ENCODE data around the gene COA4. TPM values are rescaled to one million over a fixed set of nuclear protein-coding genes. Genes with fewer than 3 reads are reported as not detected.

The COA4 gene
- polyA plus RNA-seq, 4 donors, result 97.3 to 131 (median 119) TPM

- no peaks in the 10 kb centered on the region for H3K27me3 ChIP-seq (ENCODE audit: control insufficient read depth in 3 of 3, insufficient read depth in 3 of 3, low read length in 3 of 3)
- FAIRE-seq, result no peak
- no peak overlapping the region for H3K27ac ChIP-seq (ENCODE audit: low read depth in 1 of 3, low read length in 2 of 3)
- 68 to 81% (median 77%) methylated on average over 2 of the region's 2 CpGs for WGBS, 3 donors
- no peak for DNase-seq
- no peaks in the 10 kb centered on the region for H3K9me3 ChIP-seq (ENCODE audit: control insufficient read depth in 2 of 2, insufficient read depth in 1 of 2, low read depth in 1 of 2, low read length in 1 of 2)
- H3K4me1 ChIP-seq (ENCODE audit: control insufficient read depth in 3 of 3, insufficient read depth in 2 of 3, low read depth in 1 of 3, low read length in 2 of 3), result no peaks in the 10 kb centered on the region
- H3K4me3 ChIP-seq (ENCODE audit: low read depth in 1 of 3, low read length in 3 of 3), result no peak overlapping the region
- peaks cover 0 to 27% (median 8%) of the 10 kb centered on the region in 3 donors for H3K36me3 ChIP-seq (ENCODE audit: control insufficient read depth in 3 of 3, insufficient read depth in 2 of 3, low read depth in 1 of 3, low read length in 3 of 3)
Measured at GRCh38 chr11:73860202-73860601, 16.4 kb downstream of the COA4 start.

- DNase-seq, result no peak
- Histone ChIP-seq H3K27ac (ENCODE audit: low read depth in 1 of 3, low read length in 2 of 3) (no peak overlapping the region), H3K4me1 (ENCODE audit: control insufficient read depth in 3 of 3, insufficient read depth in 2 of 3, low read depth in 1 of 3, low read length in 2 of 3) (no peaks in the 10 kb centered on the region), H3K36me3 (ENCODE audit: control insufficient read depth in 3 of 3, insufficient read depth in 2 of 3, low read depth in 1 of 3, low read length in 3 of 3) (peaks cover 0 to 28% (median 8%) of the 10 kb centered on the region in 3 donors), H3K4me3 (ENCODE audit: low read depth in 1 of 3, low read length in 3 of 3) (no peak overlapping the region), H3K27me3 (ENCODE audit: control insufficient read depth in 3 of 3, insufficient read depth in 3 of 3, low read length in 3 of 3) (no peaks in the 10 kb centered on the region), H3K9me3 (ENCODE audit: control insufficient read depth in 2 of 2, insufficient read depth in 1 of 2, low read depth in 1 of 2, low read length in 1 of 2) (no peaks in the 10 kb centered on the region)
- FAIRE-seq, result no peak
- WGBS, 3 donors, result 88 to 95% (median 95%) methylated on average over 2 of the region's 2 CpGs
Measured at GRCh38 chr11:73859671-73860070, 17.0 kb downstream of the COA4 start.

- Histone ChIP-seq H3K4me1 (ENCODE audit: control insufficient read depth in 3 of 3, insufficient read depth in 2 of 3, low read depth in 1 of 3, low read length in 2 of 3) (no peaks in the 10 kb centered on the region), H3K27ac (ENCODE audit: low read depth in 1 of 3, low read length in 2 of 3) (no peak overlapping the region), H3K9me3 (ENCODE audit: control insufficient read depth in 2 of 2, insufficient read depth in 1 of 2, low read depth in 1 of 2, low read length in 1 of 2) (no peaks in the 10 kb centered on the region), H3K36me3 (ENCODE audit: control insufficient read depth in 3 of 3, insufficient read depth in 2 of 3, low read depth in 1 of 3, low read length in 3 of 3) (peaks cover 0 to 6% (median 5%) of the 10 kb centered on the region in 3 donors), H3K27me3 (ENCODE audit: control insufficient read depth in 3 of 3, insufficient read depth in 3 of 3, low read length in 3 of 3) (no peaks in the 10 kb centered on the region), H3K4me3 (ENCODE audit: low read depth in 1 of 3, low read length in 3 of 3) (no peak overlapping the region)
- DNase-seq (no peak), FAIRE-seq (no peak)
- WGBS, 3 donors, result 91 to 96% (median 93%) methylated on average over 1 of the region's 1 CpG
Measured at GRCh38 chr11:73856031-73856567, 20.5 kb downstream of the COA4 start.

GRCh38 chr11:73854680-73855079 lies 22.0 kb downstream of the COA4 start:
- Histone ChIP-seq H3K9me3 (ENCODE audit: control insufficient read depth in 2 of 2, insufficient read depth in 1 of 2, low read depth in 1 of 2, low read length in 1 of 2) (no peaks in the 10 kb centered on the region), H3K4me1 (ENCODE audit: control insufficient read depth in 3 of 3, insufficient read depth in 2 of 3, low read depth in 1 of 3, low read length in 2 of 3) (no peaks in the 10 kb centered on the region), H3K27me3 (ENCODE audit: control insufficient read depth in 3 of 3, insufficient read depth in 3 of 3, low read length in 3 of 3) (no peaks in the 10 kb centered on the region), H3K27ac (ENCODE audit: low read depth in 1 of 3, low read length in 2 of 3) (no peak overlapping the region), H3K4me3 (ENCODE audit: low read depth in 1 of 3, low read length in 3 of 3) (no peak overlapping the region), H3K36me3 (ENCODE audit: control insufficient read depth in 3 of 3, insufficient read depth in 2 of 3, low read depth in 1 of 3, low read length in 3 of 3) (peaks cover 0 to 11% (median 5%) of the 10 kb centered on the region in 3 donors)
- 95 to 97% (median 96%) methylated on average over 1 of the region's 1 CpG for WGBS, 3 donors
- DNase-seq (no peak), FAIRE-seq (no peak)

- H3K4me3 ChIP-seq (ENCODE audit: low read depth in 1 of 3, low read length in 3 of 3), result no peak overlapping the region
- H3K4me1 ChIP-seq (ENCODE audit: control insufficient read depth in 3 of 3, insufficient read depth in 2 of 3, low read depth in 1 of 3, low read length in 2 of 3), result no peaks in the 10 kb centered on the region
- DNase-seq (no peak), FAIRE-seq (no peak)
- no peaks in the 10 kb centered on the region for H3K9me3 ChIP-seq (ENCODE audit: control insufficient read depth in 2 of 2, insufficient read depth in 1 of 2, low read depth in 1 of 2, low read length in 1 of 2)
- WGBS, 3 donors, result 90 to 99% (median 95%) methylated on average over 3 of the region's 3 CpGs
- no peak overlapping the region for H3K27ac ChIP-seq (ENCODE audit: low read depth in 1 of 3, low read length in 2 of 3)
- peaks cover 3 to 13% (median 4%) of the 10 kb centered on the region in 3 donors for H3K36me3 ChIP-seq (ENCODE audit: control insufficient read depth in 3 of 3, insufficient read depth in 2 of 3, low read depth in 1 of 3, low read length in 3 of 3)
- H3K27me3 ChIP-seq (ENCODE audit: control insufficient read depth in 3 of 3, insufficient read depth in 3 of 3, low read length in 3 of 3), result no peaks in the 10 kb centered on the region
Measured at GRCh38 chr11:73852049-73852448, 24.6 kb downstream of the COA4 start.

- H3K27ac ChIP-seq (ENCODE audit: low read depth in 1 of 3, low read length in 2 of 3), result no peak overlapping the region
- no peaks in the 10 kb centered on the region for H3K27me3 ChIP-seq (ENCODE audit: control insufficient read depth in 3 of 3, insufficient read depth in 3 of 3, low read length in 3 of 3)
- no peak for DNase-seq
- H3K9me3 ChIP-seq (ENCODE audit: control insufficient read depth in 2 of 2, insufficient read depth in 1 of 2, low read depth in 1 of 2, low read length in 1 of 2), result no peaks in the 10 kb centered on the region
- H3K4me3 ChIP-seq (ENCODE audit: low read depth in 1 of 3, low read length in 3 of 3), result no peak overlapping the region
- 88 to 95% (median 93%) methylated on average over 3 of the region's 3 CpGs for WGBS, 3 donors
- H3K36me3 ChIP-seq (ENCODE audit: control insufficient read depth in 3 of 3, insufficient read depth in 2 of 3, low read depth in 1 of 3, low read length in 3 of 3), result peaks cover 3 to 20% (median 4%) of the 10 kb centered on the region in 3 donors
- no peaks in the 10 kb centered on the region for H3K4me1 ChIP-seq (ENCODE audit: control insufficient read depth in 3 of 3, insufficient read depth in 2 of 3, low read depth in 1 of 3, low read length in 2 of 3)
- FAIRE-seq, result no peak
Measured at GRCh38 chr11:73851046-73851764, 25.4 kb downstream of the COA4 start.

GRCh38 chr11:73839123-73839457 lies 37.6 kb downstream of the COA4 start:
- H3K4me1 ChIP-seq (ENCODE audit: control insufficient read depth in 3 of 3, insufficient read depth in 2 of 3, low read depth in 1 of 3, low read length in 2 of 3), result no peaks in the 10 kb centered on the region
- no peak for FAIRE-seq
- peaks cover 1 to 26% (median 2%) of the 10 kb centered on the region in 3 donors for H3K36me3 ChIP-seq (ENCODE audit: control insufficient read depth in 3 of 3, insufficient read depth in 2 of 3, low read depth in 1 of 3, low read length in 3 of 3)
- no peaks in the 10 kb centered on the region for H3K9me3 ChIP-seq (ENCODE audit: control insufficient read depth in 2 of 2, insufficient read depth in 1 of 2, low read depth in 1 of 2, low read length in 1 of 2)
- no peaks in the 10 kb centered on the region for H3K27me3 ChIP-seq (ENCODE audit: control insufficient read depth in 3 of 3, insufficient read depth in 3 of 3, low read length in 3 of 3)
- no peak overlapping the region for H3K27ac ChIP-seq (ENCODE audit: low read depth in 1 of 3, low read length in 2 of 3)
- no peak overlapping the region for H3K4me3 ChIP-seq (ENCODE audit: low read depth in 1 of 3, low read length in 3 of 3)
- DNase-seq, result no peak

GRCh38 chr11:73838443-73839122 lies 38.1 kb downstream of the COA4 start:
- Histone ChIP-seq H3K4me3 (ENCODE audit: low read depth in 1 of 3, low read length in 3 of 3) (no peak overlapping the region), H3K27me3 (ENCODE audit: control insufficient read depth in 3 of 3, insufficient read depth in 3 of 3, low read length in 3 of 3) (no peaks in the 10 kb centered on the region), H3K27ac (ENCODE audit: low read depth in 1 of 3, low read length in 2 of 3) (no peak overlapping the region), H3K9me3 (ENCODE audit: control insufficient read depth in 2 of 2, insufficient read depth in 1 of 2, low read depth in 1 of 2, low read length in 1 of 2) (no peaks in the 10 kb centered on the region), H3K4me1 (ENCODE audit: control insufficient read depth in 3 of 3, insufficient read depth in 2 of 3, low read depth in 1 of 3, low read length in 2 of 3) (no peaks in the 10 kb centered on the region), H3K36me3 (ENCODE audit: control insufficient read depth in 3 of 3, insufficient read depth in 2 of 3, low read depth in 1 of 3, low read length in 3 of 3) (peaks cover 0 to 24% (median 2%) of the 10 kb centered on the region in 3 donors)
- FAIRE-seq (no peak), DNase-seq (no peak)
- 87 to 90% (median 89%) methylated on average over 3 of the region's 3 CpGs for WGBS, 3 donors
